Thymus (tissue), 11 donors: ENCODE results near the gene ALDH18A1. TPM values are rescaled to one million over a fixed set of nuclear protein-coding genes. Genes with fewer than 3 reads are reported as not detected.
A peak's percentile ranks its signal among the peaks of the same experiment; 100 is the strongest.

Experiments used
- DNase-seq, 9 donors: peaks; one replicate each; pipeline ENCODE4 v3.0.0-alpha.2; 2013; ENCODE audit warnings: low spot score in 9 of 9, low read depth in 6 of 9, missing footprints in 1 of 9
- H3K27ac ChIP-seq, 2 donors: one replicate each; pipeline ENCODE4 v1.5.1; 2013; ENCODE audit warnings: control low read depth in 1 of 2, low read depth in 1 of 2, low read length in 1 of 2, mild to moderate bottlenecking in 1 of 2, moderate library complexity in 1 of 2
- H3K27me3 ChIP-seq, 2 donors: one replicate each; pipeline ENCODE4 v1.5.1; 2013; ENCODE audit warnings: low read length in 1 of 2; ENCODE audit not compliant: control insufficient read depth in 2 of 2, insufficient read depth in 1 of 2
- H3K36me3 ChIP-seq, 2 donors: one replicate each; pipeline ENCODE4 v1.5.1; 2013; ENCODE audit warnings: low read length in 1 of 2, mild to moderate bottlenecking in 1 of 2, moderate library complexity in 1 of 2; ENCODE audit not compliant: control insufficient read depth in 2 of 2, insufficient read depth in 2 of 2
- H3K4me1 ChIP-seq, 2 donors: one replicate each; pipeline ENCODE4 v1.5.1; 2013; ENCODE audit warnings: low read length in 2 of 2; ENCODE audit not compliant: control insufficient read depth in 2 of 2, insufficient read depth in 2 of 2
- H3K4me3 ChIP-seq, 2 donors: one replicate each; pipeline ENCODE4 v1.5.1; 2013; ENCODE audit warnings: low read length in 2 of 2, control low read depth in 1 of 2, mild to moderate bottlenecking in 1 of 2
- H3K9me3 ChIP-seq, 2 donors: one replicate each; pipeline ENCODE4 v1.5.1; 2013; ENCODE audit warnings: low read length in 1 of 2, mild to moderate bottlenecking in 1 of 2; ENCODE audit not compliant: control insufficient read depth in 2 of 2, insufficient read depth in 1 of 2
- WGBS: extraction: QIAGEN DNeasy Blood & Tissue Kit; methylation state at CpG from one replicate; pipeline ENCODE4 v1.1.7; 2013; 5-methylcytosine and 5-hydroxymethylcytosine counted together
- polyA plus RNA-seq: library from polyadenylated mRNA; stranded (reverse); fragments of 200-250 nt; gene quantifications from one replicate; pipeline ENCODE4 v1.2.3, GENCODE V29; 2013
- total RNA-seq: library from RNA; stranded (reverse); fragments of 120-200 nt; gene quantifications from one replicate; pipeline ENCODE4 v1.2.4, GENCODE V29; 2013
- donor health status: healthy.

The ALDH18A1 gene
- total and polyA plus RNA-seq, 2 donors: 16.5 to 36.9 TPM

DNA sequence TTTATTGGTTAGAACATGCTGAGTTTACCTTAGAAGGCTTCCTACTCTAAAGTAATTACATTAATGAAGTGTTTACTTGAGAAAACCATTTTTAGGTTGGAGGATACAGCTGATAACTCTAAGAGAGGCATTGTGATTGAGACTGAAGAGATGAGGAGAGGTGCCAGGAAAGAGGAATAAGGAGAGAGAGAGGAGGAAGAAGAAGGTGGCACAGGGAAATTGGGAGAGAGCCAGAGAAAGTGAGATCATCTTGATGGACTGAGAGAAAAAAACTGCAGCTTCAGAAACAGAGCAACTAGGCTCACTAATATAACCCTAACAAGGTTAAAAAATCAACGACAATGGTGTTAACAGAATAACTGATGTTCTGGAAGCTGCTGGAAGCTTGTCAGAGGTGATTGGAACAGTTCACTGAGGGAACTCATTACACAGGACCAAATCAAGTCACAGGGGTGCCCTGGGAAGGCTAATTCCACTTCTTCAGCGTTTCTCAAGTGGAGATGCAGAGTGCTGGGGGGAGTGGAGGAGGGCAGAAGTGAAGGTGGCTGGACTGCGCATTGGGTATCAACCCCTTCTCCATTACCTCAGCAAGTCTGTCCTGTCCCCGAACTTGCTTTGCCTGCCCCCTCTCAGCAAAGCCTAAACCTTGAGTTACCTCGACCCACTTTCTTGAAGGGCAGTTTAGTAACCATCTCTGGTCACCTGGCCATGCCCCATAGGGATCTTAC is 88.4 kb downstream of the ALDH18A1 start:
- Histone ChIP-seq H3K4me1 (no peaks in the 10 kb centered on the region), H3K27ac (no peak overlapping the region), H3K27me3 (no peaks in the 10 kb centered on the region), H3K4me3 (no peak overlapping the region), H3K9me3 (no peaks in the 10 kb centered on the region), H3K36me3 (no peaks in the 10 kb centered on the region)
- 76% methylated on average over 5 of the region's 5 CpGs for WGBS
- DNase-seq: no peak

DNA sequence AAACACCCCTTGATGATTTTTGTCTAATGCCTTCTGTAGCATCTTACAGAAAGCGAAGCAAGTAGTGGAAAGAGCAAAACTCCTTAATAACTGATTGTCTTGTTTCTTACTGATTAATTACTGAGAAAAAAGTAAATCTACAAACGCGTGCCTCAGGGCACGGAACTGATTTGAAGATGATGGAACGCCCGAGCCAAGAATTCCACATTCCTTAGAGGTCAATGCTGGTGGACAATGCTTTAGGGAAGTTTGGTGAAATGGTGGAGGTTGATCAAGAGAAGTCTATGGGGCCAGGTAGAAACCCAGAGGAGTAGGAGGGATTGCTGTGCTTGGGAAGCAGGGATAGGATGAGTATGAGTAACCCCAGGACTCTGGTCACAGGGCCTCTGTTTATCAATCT is 90.4 kb downstream of the ALDH18A1 start:
- Histone ChIP-seq H3K27me3 (peaks cover 6 to 11% of the 10 kb centered on the region in 2 donors), H3K9me3 (no peaks in the 10 kb centered on the region), H3K4me3 (no peak overlapping the region), H3K27ac (no peak overlapping the region), H3K36me3 (no peaks in the 10 kb centered on the region), H3K4me1 (no peaks in the 10 kb centered on the region)
- 98% methylated on average over 6 of the region's 6 CpGs for WGBS
- DNase-seq: no peak

GRCh38 chr10:95565336-95565735 is 91.2 kb downstream of the ALDH18A1 start:
- Histone ChIP-seq H3K4me3 (no peak overlapping the region), H3K4me1 (peaks cover 2 to 4% of the 10 kb centered on the region in 2 donors), H3K36me3 (no peaks in the 10 kb centered on the region), H3K9me3 (no peaks in the 10 kb centered on the region), H3K27ac (no peak overlapping the region), H3K27me3 (peaks cover 10 to 18% of the 10 kb centered on the region in 2 donors)
- DNase-seq: no peak
- WGBS: 88% methylated on average over 7 of the region's 7 CpGs

GRCh38 chr10:95564291-95564690 is 92.2 kb downstream of the ALDH18A1 start:
- Histone ChIP-seq H3K36me3 (no peaks in the 10 kb centered on the region), H3K4me1 (peaks cover 2 to 6% of the 10 kb centered on the region in 2 donors), H3K9me3 (no peaks in the 10 kb centered on the region), H3K27me3 (peaks cover 20 to 29% of the 10 kb centered on the region in 2 donors), H3K4me3 (no peak overlapping the region), H3K27ac (no peak overlapping the region)
- 96% methylated on average over 7 of the region's 7 CpGs for WGBS
- no peak for DNase-seq

DNA sequence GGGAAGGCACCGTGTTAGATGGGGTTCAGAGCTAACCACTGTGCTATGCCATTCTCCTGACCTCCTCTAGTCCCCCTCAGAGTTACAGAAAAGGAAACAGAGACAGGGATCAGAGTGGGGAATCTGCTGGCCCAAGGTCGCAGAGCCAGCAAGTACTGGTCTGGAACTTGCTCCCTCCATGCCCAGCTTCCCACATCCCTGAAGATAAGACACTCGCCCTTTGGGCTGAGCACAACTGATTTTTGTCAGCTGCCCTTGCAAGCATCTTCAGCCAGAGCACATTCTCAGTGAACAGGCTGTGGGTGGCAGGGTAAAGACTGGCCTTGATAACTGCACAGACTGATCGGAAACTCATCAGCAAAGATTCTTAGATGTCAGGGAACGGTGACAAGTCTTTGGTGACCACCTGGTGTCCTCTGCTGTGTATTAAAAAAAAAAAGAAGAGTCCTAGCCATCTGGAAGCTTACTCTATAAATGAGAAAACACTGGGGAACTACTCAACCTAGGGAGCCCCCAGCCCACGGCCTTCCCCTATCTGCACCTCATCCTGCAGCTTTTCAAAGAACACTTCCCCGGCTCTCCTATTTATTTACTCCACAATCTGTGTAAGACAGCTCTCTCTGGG is 94.1 kb downstream of the ALDH18A1 start:
- no peaks in the 10 kb centered on the region for H3K36me3 ChIP-seq
- no peaks in the 10 kb centered on the region for H3K9me3 ChIP-seq
- peaks cover 22 to 45% of the 10 kb centered on the region in 2 donors for H3K27me3 ChIP-seq
- peak overlapping the region in 1 of 2 donors; percentile 36 for H3K27ac ChIP-seq
- 94% methylated on average over 7 of the region's 7 CpGs for WGBS
- DNase-seq: no peak
- H3K4me3 ChIP-seq: no peak overlapping the region
- H3K4me1 ChIP-seq: peaks cover 2 to 6% of the 10 kb centered on the region in 2 donors

GRCh38 chr10:95561864-95562177 is 94.7 kb downstream of the ALDH18A1 start:
- 71% methylated on average over 7 of the region's 7 CpGs for WGBS
- no peak overlapping the region for H3K4me3 ChIP-seq
- H3K4me1 ChIP-seq: peaks cover 2 to 6% of the 10 kb centered on the region in 2 donors
- peaks cover 22 to 47% of the 10 kb centered on the region in 2 donors for H3K27me3 ChIP-seq
- no peaks in the 10 kb centered on the region for H3K36me3 ChIP-seq
- no peak overlapping the region for H3K27ac ChIP-seq
- no peaks in the 10 kb centered on the region for H3K9me3 ChIP-seq
- DNase-seq: no peak

GRCh38 chr10:95561177-95561863 is 95.2 kb downstream of the ALDH18A1 start, which contains the start of gene SORBS1:
Gene SORBS1 (minus strand): TSS chr10:95561371. CDS start chr10:95441135, 120,236 bp downstream.
- no peaks in the 10 kb centered on the region for H3K9me3 ChIP-seq
- H3K27me3 ChIP-seq: peaks cover 22 to 47% of the 10 kb centered on the region in 2 donors
- DNase-seq: peak; percentile 32 to 88 (median 78)
- WGBS: 2% methylated on average over 77 of the region's 77 CpGs
- peak within 1 kb of the TSS; percentile 52 to 58 for H3K4me3 ChIP-seq
- H3K36me3 ChIP-seq: no peaks in the 10 kb centered on the region
- H3K4me1 ChIP-seq: peaks cover 2 to 6% of the 10 kb centered on the region in 2 donors
- peak within 1 kb of the TSS in 1 of 2 donors; percentile 52 for H3K27ac ChIP-seq

- Histone ChIP-seq H3K9me3 (no peaks in the 10 kb centered on the region), H3K4me3 (peak overlapping the region; percentile 52 to 58), H3K36me3 (no peaks in the 10 kb centered on the region), H3K27ac (no peak overlapping the region), H3K4me1 (peaks cover 2 to 6% of the 10 kb centered on the region in 2 donors), H3K27me3 (peaks cover 22 to 47% of the 10 kb centered on the region in 2 donors)
- 9% methylated on average over 48 of the region's 48 CpGs for WGBS
- DNase-seq: peak in 4 of 9 donors; percentile 9 to 46 (median 18)
These were observed 96.0 kb downstream of the ALDH18A1 start for GRCh38 chr10:95560278-95561176.
